ENCODE results near the gene AUH. TPM values are rescaled to one million over a fixed set of nuclear protein-coding genes. Genes with fewer than 3 reads are reported as not detected.

AUH gene
- total RNA-seq, 1 experiment from 2014 or later = 21.7 TPM

DNA sequence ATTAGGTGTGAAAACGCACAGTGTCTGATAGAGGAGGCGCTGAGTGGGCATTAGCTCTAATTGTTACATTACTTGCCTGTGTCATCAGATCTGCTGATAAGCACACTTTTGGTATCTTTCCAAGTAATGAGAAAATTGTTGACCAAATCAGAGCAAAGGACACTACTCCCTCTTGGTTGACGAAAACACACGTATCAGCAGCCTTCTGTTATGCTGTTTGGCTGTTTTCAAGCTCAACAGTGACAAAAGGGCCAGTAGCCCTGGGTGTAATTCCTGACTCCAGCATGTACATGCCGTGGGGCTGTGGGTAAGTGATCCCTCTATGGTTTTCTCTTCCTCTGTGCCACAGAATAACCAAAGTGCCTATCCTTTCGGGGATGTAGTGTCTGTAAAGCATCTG, 151.4 kb downstream of the AUH start:
- no peak overlapping the region for H3K27ac ChIP-seq (ENCODE audit: insufficient read length, low read depth, low read length)
- H3K14ac ChIP-seq (ENCODE audit: insufficient read depth, low read length) = no peak overlapping the region
- H2BK15ac ChIP-seq (ENCODE audit: low read depth, low read length) = no peak overlapping the region
- no peak overlapping the region for H3T11ph ChIP-seq (ENCODE audit: low read length)
- Mint-ChIP-seq H3K36me3 (ENCODE audit: insufficient read depth in 1 of 3, low read depth in 3 of 3) (peaks cover 0 to 7% (median 4%) of the 10 kb centered on the region in 3 experiments; a peak in 3 of 7 replicates), H3K27ac (no peak overlapping the region), H3K9me3 (no peaks in the 10 kb centered on the region), H3K4me1 (peaks cover 6 to 9% of the 10 kb centered on the region in 2 experiments; a peak in 2 of 4 replicates), H3K4me3 (no peak overlapping the region), H3K27me3 (ENCODE audit: low read depth) (no peaks in the 10 kb centered on the region)
- no peaks in the 10 kb centered on the region for H4K20me1 ChIP-seq (ENCODE audit: control insufficient read depth, insufficient read depth, insufficient read length)
- H3K27me3 ChIP-seq (ENCODE audit: insufficient read depth, low read length) = no peaks in the 10 kb centered on the region
- no peak overlapping the region for H3K23ac ChIP-seq (ENCODE audit: insufficient read length, low read depth, low read length)
- no peak overlapping the region for H2BK5ac ChIP-seq (ENCODE audit: insufficient read length, low read length)
- no peaks in the 10 kb centered on the region for H3K4me1 ChIP-seq (ENCODE audit: insufficient read depth, low read length)
- H3K9me3 ChIP-seq (ENCODE audit: control insufficient read depth, low read depth, low read length) = no peaks in the 10 kb centered on the region
- H2BK120ac ChIP-seq (ENCODE audit: low read depth, low read length, poor library complexity, severe bottlenecking) = no peak overlapping the region
- H2AK5ac ChIP-seq (ENCODE audit: insufficient read length, low read length) = no peak overlapping the region
- H2AFZ ChIP-seq (ENCODE audit: low read length) = no peak overlapping the region
- TF ChIP-seq, protein P1, sequence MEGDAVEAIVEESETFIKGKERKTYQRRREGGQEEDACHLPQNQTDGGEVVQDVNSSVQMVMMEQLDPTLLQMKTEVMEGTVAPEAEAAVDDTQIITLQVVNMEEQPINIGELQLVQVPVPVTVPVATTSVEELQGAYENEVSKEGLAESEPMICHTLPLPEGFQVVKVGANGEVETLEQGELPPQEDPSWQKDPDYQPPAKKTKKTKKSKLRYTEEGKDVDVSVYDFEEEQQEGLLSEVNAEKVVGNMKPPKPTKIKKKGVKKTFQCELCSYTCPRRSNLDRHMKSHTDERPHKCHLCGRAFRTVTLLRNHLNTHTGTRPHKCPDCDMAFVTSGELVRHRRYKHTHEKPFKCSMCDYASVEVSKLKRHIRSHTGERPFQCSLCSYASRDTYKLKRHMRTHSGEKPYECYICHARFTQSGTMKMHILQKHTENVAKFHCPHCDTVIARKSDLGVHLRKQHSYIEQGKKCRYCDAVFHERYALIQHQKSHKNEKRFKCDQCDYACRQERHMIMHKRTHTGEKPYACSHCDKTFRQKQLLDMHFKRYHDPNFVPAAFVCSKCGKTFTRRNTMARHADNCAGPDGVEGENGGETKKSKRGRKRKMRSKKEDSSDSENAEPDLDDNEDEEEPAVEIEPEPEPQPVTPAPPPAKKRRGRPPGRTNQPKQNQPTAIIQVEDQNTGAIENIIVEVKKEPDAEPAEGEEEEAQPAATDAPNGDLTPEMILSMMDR (conservative IDR thresholded peaks at IDR 0.05) = no peak
- no peak overlapping the region for H4K8ac ChIP-seq (replicated peaks; ENCODE audit: insufficient read length, low read depth, low read length)
- no peak overlapping the region for H2BK12ac ChIP-seq (ENCODE audit: insufficient read length, low read depth, low read length)
- no peak overlapping the region for H3K56ac ChIP-seq (ENCODE audit: insufficient read length, low read depth, low read length)
- no peak overlapping the region for H4K5ac ChIP-seq (ENCODE audit: insufficient read length, low read depth, low read length)
- no peaks in the 10 kb centered on the region for H3K79me1 ChIP-seq (ENCODE audit: insufficient read depth, low read depth, low read length, poor library complexity, severe bottlenecking)
- DNase-seq = no peak
- H3K4me2 ChIP-seq (ENCODE audit: insufficient read depth, insufficient read length, low read length) = no peak overlapping the region
- no peaks in the 10 kb centered on the region for H3K23me2 ChIP-seq (ENCODE audit: insufficient read length, low read depth, low read length, poor library complexity, severe bottlenecking)
- H3K79me2 ChIP-seq (ENCODE audit: insufficient read depth, low read length) = no peaks in the 10 kb centered on the region
- H4K91ac ChIP-seq (ENCODE audit: insufficient read length, low read depth, low read length) = no peak overlapping the region
- H3K18ac ChIP-seq (ENCODE audit: insufficient read length, low read depth, low read length) = no peak overlapping the region
- H2BK20ac ChIP-seq (ENCODE audit: low read depth, low read length, poor library complexity, severe bottlenecking) = no peak overlapping the region
- no peak overlapping the region for H3K9ac ChIP-seq (ENCODE audit: extremely low read depth, insufficient read length, low read length)
- H3K4ac ChIP-seq (ENCODE audit: low read depth, low read length) = no peak overlapping the region
- WGBS (ENCODE audit: extremely low coverage, insufficient read length, low lambda C conversion rate) = no CpG with 5 or more reads among the region's 6 CpGs
